Keratinocyte (primary cell): Measurements from ENCODE around the gene FBXW9. TPM values are rescaled to one million over a fixed set of nuclear protein-coding genes. Genes with fewer than 3 reads are reported as not detected.
"Not testable (repeated sequence)": the region's sequence is repeated elsewhere in the genome, so short reads cannot be mapped to it uniquely, and the experiment has no call there.

Source experiments
- DNase-seq: peaks from one replicate; pipeline ENCODE4 v3.0.0-alpha.2; 2011; ENCODE audit warnings: low read depth, missing footprints, low spot score
- FAIRE-seq: peaks from 2 replicates; lab custom pipeline; 2011; peaks lifted over from hg19 to GRCh38; lab: Jason Lieb, UNC
- H2AFZ ChIP-seq: 2 replicates; pipeline ENCODE4 v1.6.0; 2012; ENCODE audit warnings: low read length, control low read depth, inconsistent platforms; ENCODE audit not compliant: control insufficient read depth
- H3K27ac ChIP-seq: 2 replicates; pipeline ENCODE4 v1.5.1; 2011; ENCODE audit warnings: low read length; ENCODE audit not compliant: control insufficient read depth, insufficient read depth
- H3K27me3 ChIP-seq: 3 replicates; pipeline ENCODE4 v1.6.0; 2011; ENCODE audit warnings: low read length; ENCODE audit not compliant: control insufficient read depth, insufficient read depth; ENCODE audit errors: extremely low read depth
- H3K36me3 ChIP-seq, 2 experiments: 2 replicates in 1 of 2; 3 replicates in 1 of 2; pipeline ENCODE4 v1.5.1; 2011; ENCODE audit warnings: low read length in 2 of 2, mild to moderate bottlenecking in 1 of 2; ENCODE audit not compliant: control insufficient read depth in 2 of 2, insufficient read depth in 2 of 2; ENCODE audit errors: extremely low read depth in 1 of 2
- H3K4me1 ChIP-seq: 3 replicates; pipeline ENCODE4 v1.5.1; 2011; ENCODE audit warnings: low read length; ENCODE audit not compliant: control insufficient read depth, insufficient read depth; ENCODE audit errors: extremely low read depth
- H3K4me2 ChIP-seq: 3 replicates; pipeline ENCODE4 v1.6.0; 2011; ENCODE audit warnings: low read depth, low read length; ENCODE audit not compliant: control insufficient read depth, insufficient read depth; ENCODE audit errors: extremely low read depth
- H3K4me3 ChIP-seq, 3 experiments: fragments of 200-600 bp in 1 of 3; sonication (generic) in 1 of 3; 2 replicates in 2 of 3; 3 replicates in 1 of 3; pipeline ENCODE4 v1.5.1; 2011 to 2016; ENCODE audit warnings: low read length in 3 of 3, mild to moderate bottlenecking in 3 of 3, control low read depth in 2 of 3, inconsistent platforms in 1 of 3, low read depth in 1 of 3, mixed read lengths in 1 of 3, mixed run types in 1 of 3, moderate library complexity in 1 of 3; ENCODE audit not compliant: control insufficient read depth in 2 of 3, insufficient read depth in 2 of 3; ENCODE audit errors: extremely low read depth in 1 of 3
- H3K79me2 ChIP-seq: 2 replicates; pipeline ENCODE4 v1.6.0; 2012; ENCODE audit warnings: low read length; ENCODE audit not compliant: control insufficient read depth, insufficient read depth
- H3K9ac ChIP-seq: 3 replicates; pipeline ENCODE4 v1.6.0; 2011; ENCODE audit warnings: low read length; ENCODE audit not compliant: control insufficient read depth, insufficient read depth; ENCODE audit errors: extremely low read depth
- H3K9me1 ChIP-seq: 3 replicates; pipeline ENCODE4 v1.6.0; 2011; ENCODE audit warnings: low read length; ENCODE audit not compliant: control insufficient read depth, insufficient read depth; ENCODE audit errors: extremely low read depth
- H3K9me3 ChIP-seq: 2 replicates; pipeline ENCODE4 v1.5.1; 2012; ENCODE audit warnings: low read depth, low read length; ENCODE audit not compliant: control insufficient read depth
- H4K20me1 ChIP-seq: 3 replicates; pipeline ENCODE4 v1.6.0; 2011; ENCODE audit warnings: low read length; ENCODE audit not compliant: control insufficient read depth, insufficient read depth; ENCODE audit errors: extremely low read depth
- EZH2 ChIP-seq: IDR thresholded peaks from one replicate; pipeline ENCODE4 v1.6.1; 2012; ENCODE audit warnings: inconsistent platforms, mild to moderate bottlenecking, low read length, moderate library complexity
- dilution Hi-C: fragments of 300-500 bp; cut with MboI; formaldehyde crosslinking; loops from one replicate; pipeline ENCODE4 v1.7.0; 2020; ENCODE audit warnings: low sequenced_read_pairs; ENCODE audit not compliant: extremely low pct_ligation_motif_present
- polyA plus RNA-seq, 5 experiments: library from polyadenylated mRNA; depleted of rRNA in 3 of 5; stranded (reverse) in 3 of 5; stranded (forward) in 1 of 5; unstranded in 1 of 5; fragments of >200 nt; gene quantifications; 1 replicate in 1 of 5; 2 replicates in 3 of 5; 3 replicates in 1 of 5; pipeline versions ENCODE4 v1.2.1 to v1.2.3, GENCODE V29; 2011 to 2012; ENCODE audit warnings: missing spikeins in 2 of 5, low read depth in 1 of 5, low replicate concordance in 1 of 5
- TF ChIP-seq, protein P1 (sequence below), 3 experiments: IDR thresholded peaks in 1 of 3; conservative IDR thresholded peaks in 1 of 3; optimal IDR thresholded peaks in 1 of 3; 2 replicates in 2 of 3; 3 replicates in 1 of 3; pipeline versions ENCODE3 to v1.5.1; 2011; ENCODE audit warnings: low read length in 3 of 3, mild to moderate bottlenecking in 3 of 3, moderate library complexity in 2 of 3, control low read depth in 1 of 3, inconsistent platforms in 1 of 3; ENCODE audit not compliant: insufficient read depth in 2 of 3; ENCODE audit errors: extremely low read depth in 1 of 3

Gene FBXW9
- polyA plus RNA-seq, 1 donor (not counting 4 experiments of a cell fraction or from before 2014, with no cell fraction given), result 5.6 TPM

DNA sequence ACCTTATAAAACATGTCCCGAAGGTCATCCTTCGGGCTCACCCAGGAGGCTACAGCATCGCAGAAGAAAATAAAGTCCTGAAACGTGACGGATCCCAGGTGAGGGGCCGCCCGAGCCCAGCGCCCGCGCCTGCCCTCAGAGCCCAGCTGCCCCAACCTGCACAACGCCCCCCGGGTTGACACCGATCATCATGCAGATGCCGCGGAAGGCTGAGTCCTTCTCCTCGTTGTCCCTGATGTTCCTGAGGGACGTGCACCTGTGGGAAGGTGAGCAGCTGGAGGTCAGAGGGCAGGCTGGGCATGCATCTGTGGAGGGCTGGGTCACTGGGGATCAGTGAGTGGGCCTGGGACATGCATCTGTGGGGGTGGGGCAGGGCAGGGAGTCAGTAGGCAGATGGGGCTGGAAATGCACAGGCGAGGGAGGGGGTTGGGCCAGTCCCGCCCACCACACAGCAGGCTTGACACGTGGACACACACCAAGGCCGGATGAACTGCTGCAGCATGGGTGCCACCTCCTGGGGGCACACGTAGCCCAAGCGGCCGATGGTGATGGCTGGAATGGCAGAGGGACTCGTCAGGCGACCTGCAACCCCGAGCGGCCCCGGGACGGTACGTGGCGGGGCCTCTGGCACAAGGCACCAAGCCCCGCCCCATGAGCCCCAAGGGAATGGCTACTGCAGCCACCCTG is 5.3 kb upstream of the FBXW9 start:
- DNase-seq, result no peak
- no peak for FAIRE-seq
- Histone ChIP-seq H3K9me1 (no peaks in the 10 kb centered on the region), H4K20me1 (no peaks in the 10 kb centered on the region), H3K79me2 (peaks cover 6% of the 10 kb centered on the region), H3K4me1 (no peaks in the 10 kb centered on the region), H3K9ac (no peak overlapping the region), H3K27ac (no peak overlapping the region), H2AFZ (no peak overlapping the region), H3K4me2 (no peak overlapping the region), H3K4me3 (no peak overlapping the region), H3K27me3 (no peaks in the 10 kb centered on the region), H3K36me3 (peaks cover 50 to 52% of the 10 kb centered on the region in 2 experiments), H3K9me3 (no peaks in the 10 kb centered on the region)
- dilution Hi-C loops, result no loop called here
- TF ChIP-seq, protein P1, sequence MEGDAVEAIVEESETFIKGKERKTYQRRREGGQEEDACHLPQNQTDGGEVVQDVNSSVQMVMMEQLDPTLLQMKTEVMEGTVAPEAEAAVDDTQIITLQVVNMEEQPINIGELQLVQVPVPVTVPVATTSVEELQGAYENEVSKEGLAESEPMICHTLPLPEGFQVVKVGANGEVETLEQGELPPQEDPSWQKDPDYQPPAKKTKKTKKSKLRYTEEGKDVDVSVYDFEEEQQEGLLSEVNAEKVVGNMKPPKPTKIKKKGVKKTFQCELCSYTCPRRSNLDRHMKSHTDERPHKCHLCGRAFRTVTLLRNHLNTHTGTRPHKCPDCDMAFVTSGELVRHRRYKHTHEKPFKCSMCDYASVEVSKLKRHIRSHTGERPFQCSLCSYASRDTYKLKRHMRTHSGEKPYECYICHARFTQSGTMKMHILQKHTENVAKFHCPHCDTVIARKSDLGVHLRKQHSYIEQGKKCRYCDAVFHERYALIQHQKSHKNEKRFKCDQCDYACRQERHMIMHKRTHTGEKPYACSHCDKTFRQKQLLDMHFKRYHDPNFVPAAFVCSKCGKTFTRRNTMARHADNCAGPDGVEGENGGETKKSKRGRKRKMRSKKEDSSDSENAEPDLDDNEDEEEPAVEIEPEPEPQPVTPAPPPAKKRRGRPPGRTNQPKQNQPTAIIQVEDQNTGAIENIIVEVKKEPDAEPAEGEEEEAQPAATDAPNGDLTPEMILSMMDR (optimal IDR thresholded peaks at IDR 0.05 in 1 of 3, IDR thresholded peaks at IDR 0.05 in 1 of 3, conservative IDR thresholded peaks at IDR 0.05 in 1 of 3; ENCODE audit: extremely low read depth in 1 of 3, insufficient read depth in 2 of 3, low read length in 3 of 3), result no peak
- no peak for TF ChIP-seq EZH2

- FAIRE-seq (no peak), DNase-seq (no peak)
- peaks cover 6% of the 10 kb centered on the region for H3K4me1 ChIP-seq
- no peak overlapping the region for H3K4me3 ChIP-seq
- H3K79me2 ChIP-seq, result peaks cover 4% of the 10 kb centered on the region
- H3K9me1 ChIP-seq, result peaks cover 4% of the 10 kb centered on the region
- TF ChIP-seq EZH2, result no peak
- TF ChIP-seq, protein P1 (optimal IDR thresholded peaks at IDR 0.05 in 1 of 3, IDR thresholded peaks at IDR 0.05 in 1 of 3, conservative IDR thresholded peaks at IDR 0.05 in 1 of 3; ENCODE audit: extremely low read depth in 1 of 3, insufficient read depth in 2 of 3, low read length in 3 of 3), result no peak
- dilution Hi-C loops, result no loop called here
- H2AFZ ChIP-seq, result no peak overlapping the region
- no peak overlapping the region for H3K4me2 ChIP-seq
- no peak overlapping the region for H3K27ac ChIP-seq
- peaks cover 19 to 32% of the 10 kb centered on the region in 2 experiments for H3K36me3 ChIP-seq
- no peak overlapping the region for H3K9ac ChIP-seq
- H3K9me3 ChIP-seq, result no peaks in the 10 kb centered on the region
- H4K20me1 ChIP-seq, result no peaks in the 10 kb centered on the region
- H3K27me3 ChIP-seq, result no peaks in the 10 kb centered on the region
These were observed 1.7 kb upstream of the FBXW9 start for GRCh38 chr19:12698138-12698537.

DNA sequence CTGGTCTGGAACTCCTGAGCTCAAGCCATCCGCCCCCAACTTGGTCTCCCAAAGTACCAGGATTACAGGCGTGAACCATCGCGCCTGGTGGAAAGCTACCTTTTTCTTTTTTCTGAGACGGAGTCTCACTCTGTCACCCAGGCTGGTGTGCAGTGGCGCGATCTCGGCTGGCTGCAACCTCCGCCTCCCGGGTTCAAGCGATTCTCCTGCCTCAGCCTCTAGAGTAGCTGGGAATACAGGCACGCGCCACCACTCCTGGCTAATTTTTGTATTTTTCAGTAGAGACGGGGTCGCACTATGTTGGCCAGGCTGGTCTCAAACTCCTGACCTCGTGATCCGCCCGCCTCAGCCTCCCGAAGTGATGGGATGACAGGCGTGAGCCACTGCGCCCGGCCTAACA is 994 bp upstream of the FBXW9 start:
- H3K36me3 ChIP-seq, result peaks cover 17 to 27% of the 10 kb centered on the region in 2 experiments
- H3K4me3 ChIP-seq, H3K9me1 ChIP-seq, H3K27ac ChIP-seq, H4K20me1 ChIP-seq, H3K27me3 ChIP-seq, H3K4me2 ChIP-seq, H2AFZ ChIP-seq, H3K4me1 ChIP-seq, dilution Hi-C loops, H3K9me3 ChIP-seq, H3K79me2 ChIP-seq, FAIRE-seq, H3K9ac ChIP-seq, DNase-seq: not testable (repeated sequence)
